OCI-LY7 (cell line): Measurements from ENCODE around the gene TCERG1L.

ENCODE experiments used
- CTCF ChIP-seq: fragments of 200-600 bp; sonication (generic); conservative IDR thresholded peaks from 2 replicates; pipeline ENCODE4 v1.5.1; 2014; ENCODE audit warnings: mild to moderate bottlenecking, antibody characterized with exemption, low read length, moderate library complexity, mixed read lengths
- EZH2phosphoT487 ChIP-seq: fragments of 200-600 bp; sonication (generic); IDR thresholded peaks from 2 replicates; pipeline ENCODE4 v1.6.1; 2018; ENCODE audit warnings: low read depth, borderline replicate concordance, mild to moderate bottlenecking, mixed run types, antibody characterized with exemption, low read length, moderate library complexity, mixed read lengths

DNA sequence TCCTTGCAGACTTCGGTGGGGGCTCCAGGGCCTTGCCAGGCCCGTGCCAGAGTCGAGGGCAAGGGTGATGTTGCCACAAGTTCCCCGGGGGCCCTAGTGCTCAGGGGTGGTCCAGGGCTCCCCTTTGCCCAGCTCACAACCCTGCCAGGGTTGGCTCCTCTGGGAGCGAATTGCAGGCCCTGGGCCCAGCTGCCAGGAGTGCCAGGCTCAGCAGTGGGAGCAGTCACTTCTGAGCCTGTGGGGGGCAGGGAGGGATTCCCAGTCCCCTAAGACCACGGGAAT, 43.8 kb downstream of the TCERG1L start:
- TF ChIP-seq CTCF (no peak), EZH2phosphoT487 (no peak)
